Measurements from ENCODE around the gene DOK5.
A peak's percentile ranks its signal among the peaks of the same experiment; 100 is the strongest.

DOK5 gene

DNA sequence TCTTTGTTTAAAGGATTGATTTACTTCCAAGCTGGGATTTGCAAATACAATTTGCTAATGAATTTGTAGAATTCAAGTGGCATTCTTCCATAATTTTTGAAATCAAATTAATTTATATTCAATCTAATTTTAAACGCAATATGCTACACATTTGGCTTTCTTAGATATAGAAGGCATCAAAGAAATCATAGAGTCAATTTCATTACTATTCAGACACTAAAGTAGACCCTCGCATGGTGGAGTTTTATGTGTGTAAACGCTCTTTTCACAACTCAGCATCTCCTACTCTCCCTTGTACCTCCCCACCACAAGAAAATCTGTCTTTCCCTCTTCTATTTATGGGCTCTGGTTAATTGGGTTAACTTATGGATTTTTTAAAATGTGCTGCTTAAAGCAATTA, 144.3 kb downstream of the DOK5 start:
- no peak for DNase-seq

DNA sequence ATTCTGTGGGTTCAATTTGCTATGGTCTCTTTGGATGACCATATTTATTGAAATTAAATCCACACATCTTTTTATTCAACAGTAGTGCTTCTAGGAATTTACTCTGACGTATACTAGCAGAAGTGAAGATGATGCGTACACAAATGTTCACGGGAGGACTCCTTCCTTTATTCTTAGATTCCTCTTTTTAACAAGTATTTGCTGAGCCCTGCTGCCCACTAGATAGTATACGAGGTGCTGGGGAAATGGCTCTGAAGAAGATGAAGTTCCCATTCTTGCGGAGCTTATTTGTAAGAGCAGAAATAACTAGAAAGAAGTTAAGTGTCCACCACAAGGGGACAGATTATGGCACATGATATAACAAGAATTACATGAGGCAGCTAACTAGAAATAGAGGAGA, 145.2 kb downstream of the DOK5 start:
- DNase-seq = no peak

DNA sequence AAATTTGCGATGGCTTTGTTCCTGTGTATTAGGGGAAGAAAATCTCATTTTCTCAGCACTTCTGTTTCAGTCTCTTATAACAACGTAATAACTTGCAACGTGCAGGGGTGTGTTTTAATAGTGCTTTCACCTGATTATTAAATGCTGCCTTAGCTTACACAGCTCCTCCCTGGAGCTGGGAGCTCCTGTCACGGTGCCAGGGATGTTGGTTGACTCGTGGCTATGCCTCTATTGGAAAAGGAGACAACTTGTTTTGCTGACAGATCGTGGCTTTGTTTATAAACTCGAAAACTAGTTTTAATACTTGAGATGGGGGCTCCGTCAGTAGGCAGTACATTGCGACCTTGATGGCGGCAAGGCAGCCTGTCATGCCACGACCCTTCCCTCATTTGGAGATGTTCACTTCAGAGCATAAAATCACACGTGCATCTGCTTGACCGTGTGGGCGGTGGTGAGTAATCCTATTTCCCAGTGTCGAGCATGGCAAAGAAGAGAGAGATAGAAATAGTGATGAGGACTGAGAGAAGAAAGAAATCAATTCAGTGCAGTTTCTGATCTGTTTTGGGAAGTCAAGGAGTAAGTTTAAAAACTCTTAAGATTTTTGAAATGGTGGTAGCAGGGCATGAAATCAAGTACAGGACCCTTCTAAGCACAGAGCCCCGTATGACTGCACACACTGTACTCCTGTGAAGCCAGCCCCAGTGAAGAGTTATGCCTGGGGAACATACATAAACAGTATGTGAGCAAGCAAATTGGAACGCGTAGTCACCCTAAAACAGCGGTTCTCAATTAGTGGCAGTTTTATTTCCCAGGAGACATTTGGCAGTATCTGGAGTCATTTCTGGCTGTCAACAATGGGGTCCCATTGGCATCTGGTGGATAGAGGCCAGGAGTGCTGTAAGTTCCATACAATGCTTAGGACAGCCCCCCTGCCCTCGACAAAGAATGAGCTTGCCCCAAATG, 147.2 kb downstream of the DOK5 start:
- no peak for DNase-seq

DNA sequence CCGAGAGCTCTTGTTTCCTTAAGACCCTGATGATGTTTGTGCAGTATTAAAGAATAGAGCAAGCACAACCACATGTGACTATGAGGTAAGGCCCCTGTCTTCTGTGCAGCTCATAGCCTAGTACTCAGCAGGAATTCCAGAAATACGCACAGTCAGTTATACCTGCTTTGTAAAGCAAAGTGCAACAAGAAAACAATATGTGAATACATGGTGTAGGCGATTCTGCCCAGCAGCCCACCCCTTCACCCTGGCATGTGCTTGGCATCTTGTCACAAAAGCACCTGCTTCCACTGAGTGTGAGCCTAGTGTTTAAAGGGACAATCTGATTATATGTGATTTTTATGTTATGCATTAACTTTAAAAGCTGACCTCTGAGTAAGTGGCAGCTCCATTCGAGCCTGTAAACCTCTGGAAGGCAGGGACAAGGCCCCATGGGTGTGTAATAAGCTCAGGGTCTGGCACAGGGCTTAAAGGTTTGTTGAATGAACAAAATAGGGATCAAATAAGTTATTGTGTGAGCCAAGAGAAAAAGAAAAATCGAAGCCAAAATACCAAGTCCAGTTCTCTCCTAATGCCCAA, 148.7 kb downstream of the DOK5 start:
- DNase-seq = no peak

DNA sequence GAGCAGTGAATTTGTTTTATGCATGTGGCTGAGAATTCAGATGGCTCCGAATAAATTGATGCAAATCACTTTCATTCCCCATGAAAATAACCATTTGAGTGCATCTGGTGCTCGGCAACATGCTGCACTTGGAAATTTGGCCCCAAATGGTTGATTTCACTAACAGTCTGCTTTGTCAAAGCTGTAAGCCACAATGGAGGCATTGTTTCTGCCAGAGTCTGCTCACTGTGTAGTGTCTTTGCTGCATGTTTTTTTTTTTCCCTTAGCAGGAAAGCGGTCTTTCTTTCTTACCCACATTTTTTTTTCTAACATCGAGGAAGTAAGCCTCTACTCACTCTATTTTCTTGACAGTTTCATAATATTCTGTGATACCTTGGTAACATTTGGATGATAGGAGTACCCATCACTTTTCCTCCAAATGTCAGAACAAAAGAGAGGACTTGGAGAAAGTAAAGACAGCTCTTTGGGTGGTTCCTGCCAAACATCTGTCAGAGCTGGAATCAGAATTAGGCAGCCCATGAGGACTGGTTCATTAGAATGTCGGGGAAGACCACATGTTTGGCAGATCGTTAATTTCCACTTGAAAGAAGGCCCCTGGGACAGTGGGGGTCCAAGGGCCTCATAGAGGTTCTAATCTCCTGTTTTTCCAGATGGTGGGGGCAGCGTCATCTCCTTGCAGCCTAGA, 149.5 kb downstream of the DOK5 start:
- peak; percentile 20 for DNase-seq

DNA sequence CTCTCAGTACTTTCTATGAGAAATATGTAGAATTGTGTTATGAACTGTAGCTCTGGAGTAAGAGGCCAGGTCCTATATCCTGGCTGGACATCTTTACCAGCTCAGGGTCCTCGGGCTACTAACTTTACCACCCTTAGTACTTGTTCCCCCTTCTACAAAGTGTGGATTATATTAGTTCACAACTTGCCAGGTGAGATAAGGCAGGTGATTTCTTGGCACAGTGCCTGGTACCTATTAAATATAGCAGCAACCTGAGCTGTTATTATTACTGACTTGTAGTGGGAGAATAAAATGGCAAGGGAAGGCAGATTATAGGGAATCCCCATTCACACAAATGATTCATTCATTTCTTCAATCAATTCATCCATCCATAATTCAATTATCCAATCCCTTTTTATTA, 150.1 kb downstream of the DOK5 start:
- no peak for DNase-seq

DNA sequence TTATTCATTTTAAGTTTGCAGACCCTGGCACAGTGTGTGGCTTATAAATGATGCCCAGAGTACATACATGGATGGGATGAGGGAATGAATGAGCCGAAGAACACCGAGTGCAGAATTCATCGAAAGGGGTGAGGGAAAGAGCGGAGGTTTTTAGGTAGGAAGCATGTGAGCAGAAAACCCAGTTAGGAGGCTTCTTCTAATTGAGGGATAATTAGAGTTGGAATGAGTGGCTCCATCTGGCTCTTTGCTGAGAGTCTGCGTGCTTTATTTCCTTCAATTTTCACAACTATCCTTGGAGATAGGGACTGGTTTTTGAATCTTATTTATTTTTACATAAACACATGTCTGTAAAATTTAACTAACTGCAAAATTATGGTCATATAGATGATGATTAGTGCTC, 150.7 kb downstream of the DOK5 start:
- no peak for DNase-seq

DNA sequence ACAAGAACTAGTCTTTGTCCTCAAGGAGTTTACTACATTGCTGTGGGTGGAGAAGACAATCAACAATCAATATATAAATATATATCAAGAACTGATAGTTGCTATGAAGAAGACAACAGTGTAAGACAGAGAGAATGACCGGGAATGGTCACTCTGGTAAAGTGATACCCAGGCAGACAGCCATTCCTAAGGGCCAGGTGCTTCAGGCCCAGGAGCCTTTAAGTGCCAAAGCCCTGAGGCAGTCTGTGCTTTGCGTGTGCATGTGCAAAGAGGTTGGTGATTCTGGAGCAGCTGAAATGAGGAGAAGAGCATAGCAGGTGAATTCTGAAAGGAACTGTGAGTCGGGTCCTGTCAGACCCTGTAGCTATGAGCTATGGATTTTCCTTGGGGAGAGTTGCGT, 154.2 kb downstream of the DOK5 start:
- no peak for DNase-seq

DNA sequence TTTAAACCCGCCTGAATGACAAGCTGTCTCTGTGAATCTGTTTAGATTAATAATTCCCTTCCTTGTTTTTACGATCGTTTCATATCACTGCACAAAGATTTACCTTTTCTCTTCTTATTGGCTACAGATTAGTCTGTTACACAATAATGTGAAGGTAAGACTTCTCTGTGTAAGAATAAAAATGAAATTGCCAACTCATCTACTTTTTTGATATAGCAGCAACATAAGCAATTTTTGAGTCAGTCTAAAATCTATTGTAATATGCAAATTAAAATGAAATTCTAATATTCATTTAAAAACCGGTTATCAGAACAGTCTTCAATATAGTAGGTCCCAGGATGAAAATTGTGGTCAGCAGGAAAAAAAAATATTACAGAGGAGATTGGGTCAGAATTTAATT, 155.2 kb downstream of the DOK5 start:
- no peak for DNase-seq

DNA sequence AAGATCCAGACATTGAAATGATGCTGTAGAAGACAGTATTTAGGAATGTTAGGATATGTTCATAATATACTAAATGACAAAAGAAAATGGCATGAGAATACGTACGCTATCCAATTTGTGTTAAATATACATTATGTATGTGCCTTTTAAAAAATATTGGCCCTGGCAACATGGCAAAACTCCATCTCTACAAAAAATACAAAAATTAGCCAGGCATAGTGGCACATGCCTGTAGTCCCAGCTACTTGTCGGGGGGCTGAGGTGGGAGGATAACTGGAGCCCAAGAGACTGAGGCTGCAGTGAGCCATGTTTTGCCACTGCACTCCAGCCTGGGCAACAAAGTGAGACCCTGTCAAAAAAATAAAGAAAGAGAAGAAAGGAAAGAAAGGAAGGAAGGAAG, 155.7 kb downstream of the DOK5 start:
- no peak for DNase-seq

DNA sequence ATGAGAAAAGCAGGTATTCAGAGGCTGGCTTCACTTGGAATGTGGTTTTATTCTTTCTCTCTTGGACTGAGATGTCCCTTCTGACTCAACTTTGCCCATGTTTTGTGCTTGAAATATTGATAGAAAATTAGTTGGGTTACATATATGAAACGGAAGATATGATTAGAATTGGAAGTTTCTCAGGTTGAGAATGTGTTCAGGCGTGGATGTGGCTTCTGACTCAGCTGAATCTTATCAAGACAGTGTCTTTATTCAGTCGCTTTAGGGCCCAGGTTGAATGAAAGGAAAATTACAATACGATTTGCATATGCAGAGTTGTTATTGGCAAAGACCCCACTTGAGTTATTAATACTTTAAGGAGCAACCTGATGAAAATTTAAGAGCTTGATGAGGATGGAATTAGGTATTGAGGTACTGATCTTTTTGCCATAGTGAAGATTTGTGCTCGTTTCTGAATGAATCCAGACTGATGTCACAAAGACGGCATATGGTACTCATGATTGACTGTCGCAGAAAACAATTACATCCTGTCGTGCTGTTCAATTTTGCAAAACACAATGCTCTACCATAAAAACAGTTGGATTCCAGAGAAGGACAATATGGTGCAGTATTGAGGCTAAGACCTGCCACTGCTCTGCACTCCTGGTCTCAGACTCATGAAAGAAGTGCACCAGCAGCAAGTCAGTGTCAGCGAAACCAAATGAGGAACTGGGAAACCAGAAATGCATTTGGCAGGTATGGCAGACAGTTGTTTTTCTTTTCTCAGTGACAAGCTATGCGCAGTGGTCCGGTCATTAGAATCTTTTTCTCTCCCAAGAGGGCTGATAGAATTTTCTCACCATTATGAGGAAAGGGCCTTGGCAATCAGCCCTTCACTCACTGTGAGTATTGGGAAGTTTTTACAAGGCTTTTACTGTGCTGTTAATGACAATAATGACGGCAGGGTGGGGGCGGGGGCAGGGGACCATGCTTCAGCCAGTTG, 158.3 kb downstream of the DOK5 start:
- DNase-seq = no peak

DNA sequence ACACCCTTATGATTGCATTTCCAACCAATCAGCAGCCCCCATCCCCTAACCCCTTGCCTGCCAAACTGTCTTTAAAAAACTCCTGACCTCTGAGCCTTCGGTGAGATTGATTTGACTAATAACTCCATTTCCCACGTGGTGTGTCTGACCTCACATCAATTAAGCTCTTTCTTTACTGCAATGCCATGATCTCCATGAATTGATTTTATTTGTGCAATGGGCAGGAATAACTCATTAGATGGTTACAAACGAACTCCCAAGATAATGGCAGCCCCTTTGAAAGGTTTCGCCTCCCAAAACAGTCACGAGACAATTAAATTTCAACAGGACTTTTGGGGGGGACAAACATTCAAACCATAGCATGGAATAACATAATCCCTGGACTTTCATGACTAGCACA, 161.2 kb downstream of the DOK5 start:
- no peak for DNase-seq

DNA sequence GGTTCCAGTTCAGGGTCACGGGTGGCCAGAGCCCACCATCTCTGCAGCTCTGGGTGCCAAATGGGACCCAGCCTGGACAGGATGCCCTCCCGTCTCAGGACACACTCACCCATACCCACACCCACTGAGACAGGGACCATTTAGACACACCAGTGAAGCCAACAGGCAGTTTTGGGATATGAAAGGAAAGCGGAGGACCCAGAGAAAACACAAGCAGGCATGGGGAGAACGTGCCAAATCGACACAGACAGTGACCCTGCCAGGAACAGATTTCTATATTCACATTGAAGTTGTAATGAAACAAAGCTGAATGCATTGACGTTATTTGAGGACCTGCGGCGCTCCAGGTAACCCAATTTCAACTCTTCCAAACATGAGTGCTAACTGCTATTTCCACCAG, 164.5 kb downstream of the DOK5 start:
- no peak for DNase-seq

DNA sequence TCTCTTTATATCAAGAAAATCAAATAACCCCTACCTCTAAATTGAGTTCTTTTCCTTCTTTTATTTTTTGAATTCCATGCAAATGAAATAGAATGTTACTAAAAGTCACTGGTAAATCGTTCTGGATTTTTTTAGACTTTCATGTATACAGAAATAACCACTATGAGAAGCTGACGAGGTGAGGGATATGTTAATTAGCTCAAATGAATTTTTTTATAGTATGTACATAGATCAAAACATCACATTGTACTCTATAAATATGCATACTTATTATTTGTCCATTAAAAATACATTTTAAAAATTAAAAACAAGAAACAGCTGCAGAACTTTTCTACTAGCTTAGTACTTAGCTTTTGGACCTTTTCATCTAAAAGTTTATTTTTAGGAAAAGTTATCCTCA, 165.4 kb downstream of the DOK5 start:
- DNase-seq = no peak

DNA sequence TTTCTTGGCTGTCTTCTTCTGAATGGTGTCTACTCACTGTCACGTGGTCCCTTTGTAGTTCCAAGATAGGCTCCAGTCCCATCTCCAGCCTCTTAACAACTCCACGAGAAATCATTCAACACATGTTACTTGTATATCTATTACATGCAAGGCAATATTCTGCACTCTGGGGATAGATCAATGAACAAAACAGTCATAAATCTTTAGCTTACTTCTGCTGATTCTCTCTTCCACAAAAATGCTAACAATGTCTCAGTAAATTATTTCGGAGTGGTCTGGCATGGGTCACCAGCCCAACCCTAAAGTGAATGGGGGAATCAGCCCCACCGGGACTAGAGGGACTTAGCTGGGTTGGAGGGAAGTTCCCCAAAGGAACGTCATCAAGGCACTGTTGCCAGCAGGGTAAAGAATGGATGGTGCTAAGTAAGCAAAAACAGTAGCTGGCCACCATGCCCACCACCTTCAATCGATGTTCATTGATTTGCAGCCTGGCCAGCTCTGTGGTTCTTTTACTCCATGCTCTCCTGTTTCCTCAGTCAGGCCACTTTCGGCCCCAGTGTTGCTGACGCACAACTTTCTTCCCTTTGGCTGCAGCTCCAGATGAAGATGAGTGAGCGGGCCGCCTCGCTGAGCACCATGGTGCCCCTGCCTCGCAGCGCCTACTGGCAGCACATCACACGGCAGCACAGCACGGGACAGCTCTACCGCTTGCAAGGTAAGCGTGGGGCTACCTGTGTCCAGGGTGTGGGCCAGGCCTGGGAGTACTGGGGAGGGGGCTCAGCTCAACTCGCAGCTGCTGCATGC, 167.7 kb downstream of the DOK5 start:
- no peak for DNase-seq

DNA sequence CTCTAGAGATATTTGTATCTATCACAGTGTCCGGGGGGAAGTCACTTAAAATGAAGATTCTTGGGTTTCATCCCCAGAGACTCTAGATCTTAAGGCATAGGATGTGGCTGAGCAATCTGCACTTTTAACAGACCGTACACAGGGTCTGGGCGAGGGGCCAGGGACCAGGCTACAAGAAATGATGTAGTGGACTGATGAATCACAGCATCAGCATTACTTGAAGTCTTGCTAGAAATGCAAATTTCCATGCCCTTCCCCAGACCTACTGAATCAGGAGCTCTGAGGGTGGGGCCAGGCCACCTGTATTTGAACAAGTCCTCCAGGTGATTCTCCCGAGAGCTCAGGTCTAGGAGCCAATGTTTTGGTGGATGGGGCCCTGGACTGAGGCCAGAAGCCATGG, 168.4 kb downstream of the DOK5 start:
- no peak for DNase-seq

DNA sequence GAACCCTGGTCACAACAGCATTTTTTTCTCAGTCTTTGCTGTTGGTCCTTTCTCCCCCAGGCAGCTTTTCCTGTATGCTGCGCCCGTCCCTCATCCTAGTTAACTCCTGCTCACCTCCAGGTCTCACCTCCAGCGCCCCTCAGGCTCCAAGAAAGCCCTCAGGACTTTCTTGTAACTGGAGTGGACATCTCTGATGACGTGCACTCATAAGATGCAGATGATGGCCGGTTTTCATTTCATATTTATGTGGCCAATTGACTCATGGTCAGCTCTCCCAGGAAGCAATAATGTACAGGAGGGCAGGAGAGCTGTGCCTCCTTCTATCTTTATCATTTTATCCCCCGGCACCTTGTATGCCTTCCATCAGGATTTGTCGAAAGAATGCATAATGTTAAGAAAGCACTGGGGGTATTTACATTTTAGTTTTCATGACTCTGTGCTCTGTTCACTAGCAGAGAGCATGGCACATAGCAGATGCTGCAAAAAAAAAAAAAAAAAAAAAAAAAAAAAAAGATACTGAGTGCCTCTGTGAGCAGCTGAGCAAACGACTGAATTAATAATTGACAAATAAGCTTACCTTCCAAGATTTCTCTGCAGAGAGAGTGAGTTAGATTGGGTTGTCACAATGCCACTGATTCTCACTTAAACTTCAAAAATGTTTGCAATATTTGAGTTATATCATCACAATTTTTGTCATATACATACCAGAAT, 170.2 kb downstream of the DOK5 start:
- DNase-seq = peak; percentile 8

DNA sequence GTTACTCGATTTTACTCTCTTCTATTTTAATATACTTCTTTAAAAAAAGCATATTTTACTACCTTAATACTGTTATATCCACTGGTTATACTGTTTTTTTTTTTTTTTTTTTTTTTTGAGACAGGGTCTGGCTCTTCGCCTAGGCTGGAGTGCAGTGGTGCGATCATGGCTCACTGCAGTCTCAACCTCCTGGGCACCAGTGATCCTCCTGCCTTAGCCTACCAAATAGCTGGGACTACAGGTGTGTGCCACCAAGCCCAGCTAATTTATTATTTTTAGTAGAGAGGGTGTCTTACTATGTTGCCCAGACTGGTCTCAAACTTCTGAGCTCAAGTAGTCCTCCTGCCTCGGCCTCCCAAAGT, 170.7 kb downstream of the DOK5 start:
- no peak for DNase-seq

DNA sequence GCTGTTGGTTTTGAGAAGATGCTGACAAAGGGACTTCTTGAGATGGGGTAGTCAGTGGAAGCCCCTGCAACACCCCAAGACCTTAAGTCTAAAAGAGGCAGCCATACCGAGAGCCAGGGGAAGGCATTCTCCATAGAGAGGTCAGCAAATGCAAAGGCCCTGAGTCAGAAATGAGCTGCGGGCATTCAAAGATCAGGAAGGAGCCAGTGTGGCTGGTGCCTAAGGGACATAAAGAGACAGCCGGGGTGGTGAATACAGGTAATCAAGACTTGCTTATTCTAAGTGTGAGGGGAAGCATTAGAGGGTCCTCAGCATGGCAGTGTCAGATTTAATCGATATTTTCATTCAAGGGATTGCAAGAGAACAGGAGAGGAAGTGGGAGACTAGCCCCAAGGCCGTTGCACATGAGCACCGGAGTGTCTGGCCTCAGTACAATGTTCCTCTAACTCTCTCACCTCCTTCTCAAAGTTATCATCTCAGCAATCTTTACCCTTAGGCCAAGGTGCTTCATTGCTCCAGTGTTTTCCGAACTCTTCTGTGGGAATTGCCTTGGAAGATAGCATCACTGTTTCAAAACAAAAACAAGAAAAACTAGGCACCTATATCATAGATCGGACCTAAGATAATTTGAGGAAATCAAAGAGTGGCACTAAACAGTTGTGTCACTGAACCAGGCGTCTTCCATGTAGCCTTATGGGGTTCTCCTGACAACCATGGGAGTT, 173.2 kb downstream of the DOK5 start:
- no peak for DNase-seq

DNA sequence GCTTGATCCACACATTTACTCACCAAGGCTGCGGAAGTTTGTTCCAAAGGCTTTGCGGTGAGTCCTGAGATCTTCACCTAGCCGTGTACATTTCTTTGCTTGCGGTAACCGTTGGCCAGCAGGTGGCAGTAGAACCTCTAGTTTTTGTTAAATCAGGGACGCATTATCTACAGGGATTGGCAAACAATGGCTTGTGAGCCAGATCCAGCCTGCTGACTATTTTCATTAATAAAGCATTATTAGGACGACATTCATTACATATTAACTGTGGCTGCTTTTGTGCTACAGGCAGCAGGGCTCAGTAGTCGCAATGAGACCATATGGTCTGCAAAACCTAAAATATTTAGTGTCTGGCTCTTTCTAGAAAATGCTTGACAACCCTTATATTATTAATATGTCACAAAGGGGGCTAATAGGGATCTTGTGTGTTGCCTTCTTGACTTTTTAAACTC, 174.1 kb downstream of the DOK5 start:
- DNase-seq = peak; percentile 70

Measured in NCI-H1092 treated with DMSO at 0.1 percent for 48 hours (cell line).